Ecto neural progenitor cell (in vitro differentiated cells): ENCODE data around the gene KCNK17.
A peak's percentile ranks its signal among the peaks of the same experiment; 100 is the strongest.

Experiments used
- DNase-seq: peaks from one replicate; pipeline ENCODE4 v3.0.0-alpha.2; 2018; ENCODE audit warnings: low spot score

KCNK17 gene

DNA sequence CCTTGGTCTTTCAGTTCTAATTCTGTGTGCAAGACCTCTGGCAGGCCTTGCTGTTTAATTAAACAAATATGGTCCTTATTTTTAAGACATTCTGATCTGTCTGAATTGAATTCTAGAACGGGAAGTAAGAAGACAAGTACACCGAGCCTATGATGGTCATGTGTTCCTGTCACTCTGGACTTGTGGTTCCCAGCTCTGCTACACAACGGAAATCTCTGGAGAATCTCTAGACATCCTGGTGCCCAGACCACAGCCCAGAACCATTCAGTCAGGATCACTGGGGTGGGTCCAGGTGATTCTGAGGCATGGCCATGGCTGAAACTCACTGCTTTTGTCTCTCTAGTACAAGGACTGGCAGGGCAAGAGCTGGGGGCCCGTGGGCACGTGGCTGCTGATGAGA lies 24.2 kb upstream of the KCNK17 start:
- no peak for DNase-seq

DNA sequence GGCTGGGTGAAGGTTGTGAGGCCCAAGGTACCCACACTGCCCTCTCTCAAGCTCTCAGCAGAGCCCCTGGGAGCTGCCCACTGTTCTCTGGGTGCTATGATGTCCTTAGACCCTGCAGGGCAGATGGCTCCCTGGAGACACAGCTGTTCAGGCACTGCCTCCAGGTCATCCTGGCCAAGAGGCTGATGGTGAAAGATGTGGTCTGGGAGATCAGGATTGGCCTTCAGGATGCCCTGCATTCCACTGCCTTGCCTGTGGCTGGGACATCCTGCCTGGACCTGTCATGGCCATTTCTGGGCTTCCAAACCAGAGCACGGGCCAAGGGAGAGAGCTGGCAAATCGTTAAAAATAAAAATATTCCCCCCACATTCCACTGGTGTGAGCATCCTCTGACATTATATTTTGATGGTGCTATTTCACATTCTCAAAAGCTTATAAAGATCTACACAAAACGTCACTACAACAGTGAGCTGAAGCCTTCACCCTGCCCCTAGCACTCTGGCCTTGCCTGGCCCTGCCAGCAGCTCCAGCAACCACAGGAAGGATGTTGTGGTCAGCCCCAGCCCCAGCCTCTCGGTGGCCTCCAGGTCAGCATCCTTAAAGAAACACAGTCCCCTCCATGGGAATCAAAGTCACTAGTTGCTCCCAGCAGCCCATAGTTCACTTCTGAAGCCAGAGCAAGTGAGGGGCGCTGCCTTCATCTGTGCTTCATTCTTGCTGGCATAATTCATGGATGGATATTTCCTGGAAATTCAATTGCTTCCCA lies 21.7 kb upstream of the KCNK17 start:
- DNase-seq, result no peak

DNA sequence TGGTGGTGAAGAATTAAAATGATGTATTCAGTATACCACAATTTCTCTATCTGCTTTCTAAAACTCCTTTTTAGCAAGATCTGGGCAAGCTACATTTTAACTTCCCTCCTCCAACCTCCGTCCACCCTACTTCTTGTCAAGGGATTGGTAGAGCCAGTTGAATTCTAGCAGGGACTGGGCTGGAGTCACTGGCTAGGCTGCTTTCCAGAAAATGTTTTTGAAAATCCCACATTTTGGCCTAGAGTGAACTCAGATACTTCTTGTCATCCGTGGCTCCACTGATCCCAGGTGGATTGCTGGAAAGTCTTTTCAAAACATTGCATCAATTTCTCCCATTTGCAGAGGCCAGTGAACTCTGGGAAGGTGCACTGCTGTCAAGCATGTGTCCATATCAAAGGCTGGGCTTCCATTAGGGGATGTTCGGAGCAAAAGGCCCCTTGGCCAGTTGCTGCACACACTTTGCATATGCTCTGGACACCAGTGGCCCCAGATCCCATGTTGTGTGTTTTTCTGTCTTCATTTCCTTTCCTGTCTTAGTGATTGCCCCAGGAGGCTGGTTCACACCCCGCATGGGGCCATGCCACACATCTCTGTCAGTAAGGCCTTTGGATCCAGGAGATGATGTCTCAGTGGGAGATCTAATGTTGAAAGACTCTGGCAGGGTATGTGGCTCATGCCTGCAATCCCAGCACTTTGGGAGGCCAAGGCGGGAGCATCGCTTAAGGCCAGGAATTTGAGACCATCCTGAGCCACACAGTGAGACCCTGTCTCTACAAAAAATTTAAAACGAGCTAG lies 19.6 kb upstream of the KCNK17 start:
- no peak for DNase-seq

DNA sequence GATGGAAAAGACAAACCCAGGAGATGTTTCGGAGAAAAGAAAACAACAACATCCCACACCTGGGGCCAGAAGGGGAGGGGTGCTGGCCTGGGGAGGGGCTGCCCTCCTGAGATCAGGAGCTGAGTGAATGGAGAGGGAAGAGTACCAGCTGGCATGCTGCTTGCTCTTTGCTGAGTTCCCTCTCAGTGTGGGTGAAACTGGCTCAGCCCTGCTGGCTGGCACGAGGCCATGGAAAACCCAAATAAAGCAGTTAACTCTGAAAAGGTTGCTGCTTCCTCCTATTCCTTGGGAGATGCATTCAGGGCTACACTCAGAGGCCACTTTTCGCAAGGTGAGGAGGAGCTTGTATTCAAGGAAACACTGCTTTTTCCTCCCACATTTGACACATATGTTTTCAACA lies 16.3 kb upstream of the KCNK17 start:
- no peak for DNase-seq

DNA sequence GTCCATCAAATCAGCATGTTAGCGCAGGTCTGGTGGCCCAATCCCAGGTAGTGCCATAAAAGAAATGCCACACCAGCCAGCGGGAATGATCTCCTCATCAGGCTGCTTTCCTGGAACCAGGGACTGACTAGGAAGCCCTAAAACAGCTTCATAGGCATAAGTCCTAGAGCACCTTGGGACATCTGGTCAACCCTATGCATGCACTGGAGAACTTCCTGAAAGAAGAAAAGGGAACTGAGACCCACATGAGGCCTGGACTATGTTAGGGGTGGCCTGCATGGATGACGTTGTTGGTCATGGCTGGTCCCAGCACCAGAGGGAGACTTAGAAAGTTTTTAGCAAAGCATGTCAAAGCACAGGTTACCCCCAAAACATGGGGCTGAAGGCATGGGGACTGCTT lies 15.8 kb upstream of the KCNK17 start:
- no peak for DNase-seq

DNA sequence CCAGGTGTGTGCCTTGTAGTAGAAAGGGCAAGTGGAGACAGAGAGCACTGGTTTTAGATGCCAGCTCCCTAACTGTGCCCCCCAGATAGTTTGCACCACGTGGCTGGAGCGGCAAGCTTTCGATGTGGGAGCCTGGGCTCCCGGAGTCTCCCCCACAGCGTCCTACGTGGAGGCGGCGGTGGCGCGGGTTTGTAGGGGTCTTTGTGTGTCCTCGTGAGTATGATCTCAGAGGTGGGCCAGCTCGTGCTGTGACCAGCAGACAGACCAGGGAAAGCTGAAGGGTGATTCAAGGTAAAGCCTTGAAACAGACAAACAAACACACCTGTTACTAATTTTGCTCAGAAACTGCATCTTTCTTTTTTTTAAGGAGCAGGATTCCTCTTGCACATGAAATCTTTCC lies 13.8 kb upstream of the KCNK17 start:
- no peak for DNase-seq

DNA sequence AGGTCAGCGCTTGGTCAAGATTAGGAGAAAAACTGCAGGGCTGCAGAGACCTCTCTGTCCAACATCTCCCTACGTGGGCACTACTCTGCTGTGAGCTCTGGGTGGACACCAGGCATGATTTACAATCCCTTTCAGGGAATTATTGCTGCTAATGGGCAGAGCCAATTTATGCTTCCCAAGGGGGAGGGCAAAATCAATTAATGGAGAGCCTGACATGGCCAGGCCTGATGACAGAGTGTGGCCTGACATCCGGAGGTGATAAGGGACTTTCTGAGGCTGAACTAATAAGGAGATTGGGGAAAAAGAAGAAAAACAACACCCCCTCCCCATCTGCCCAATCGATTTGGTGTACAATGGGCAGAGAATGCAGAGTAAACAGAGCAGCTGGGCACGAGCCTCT lies 13.3 kb upstream of the KCNK17 start:
- no peak for DNase-seq

DNA sequence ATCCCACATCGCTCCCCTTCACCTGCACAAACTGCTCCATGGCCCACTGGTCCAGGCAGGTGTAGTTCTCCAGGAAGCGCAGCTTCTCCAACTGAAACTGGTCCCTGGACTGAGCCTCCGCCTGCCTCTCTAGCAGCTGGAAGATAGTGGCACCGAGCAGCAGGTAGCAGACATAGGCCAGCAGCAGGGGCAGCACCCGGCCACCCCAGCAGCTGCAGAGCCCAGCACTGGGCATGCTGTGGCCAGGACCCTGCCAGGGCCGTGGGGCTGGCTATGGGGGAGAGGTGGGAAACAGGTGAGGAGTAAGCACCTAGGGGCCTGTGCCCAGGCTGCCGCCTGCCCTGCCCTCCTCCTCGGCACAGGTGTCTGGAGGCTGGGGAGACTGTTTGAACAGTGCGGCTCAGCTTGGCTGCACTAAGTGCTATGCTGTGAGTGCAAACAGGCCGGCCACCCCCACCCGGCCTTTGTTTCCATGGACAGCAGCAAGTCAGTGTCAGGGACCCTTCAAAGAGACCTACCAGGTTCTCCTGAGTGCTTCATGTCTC lies 8.2 kb upstream of the KCNK17 start, which contains the start of gene KCNK16:
Gene KCNK16, minus strand, starts transcription at position 397 of the 545 bp plus-strand sequence. Its CDS starts 162 bp downstream, at position 235.
- DNase-seq, result no peak

DNA sequence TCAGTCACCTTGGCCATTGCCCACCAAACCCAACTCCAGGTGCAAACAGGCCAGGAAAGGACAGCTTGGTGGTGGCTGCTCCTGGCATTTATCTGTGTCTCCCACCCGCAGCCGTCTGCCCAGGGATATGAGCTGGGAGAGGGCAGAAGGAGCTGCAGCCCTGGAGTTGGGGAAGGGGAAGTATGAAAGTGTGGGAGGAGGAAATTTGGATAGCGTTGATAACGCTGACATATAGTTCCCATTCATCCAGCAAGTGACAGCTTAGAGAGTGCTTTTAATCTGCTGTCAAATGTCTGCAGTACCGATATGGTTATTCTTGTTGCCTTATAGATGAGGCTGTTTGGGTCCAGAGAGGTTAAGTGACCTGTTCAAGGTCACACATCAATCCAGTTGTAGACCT lies 7.5 kb upstream of the KCNK17 start:
- DNase-seq, result no peak

DNA sequence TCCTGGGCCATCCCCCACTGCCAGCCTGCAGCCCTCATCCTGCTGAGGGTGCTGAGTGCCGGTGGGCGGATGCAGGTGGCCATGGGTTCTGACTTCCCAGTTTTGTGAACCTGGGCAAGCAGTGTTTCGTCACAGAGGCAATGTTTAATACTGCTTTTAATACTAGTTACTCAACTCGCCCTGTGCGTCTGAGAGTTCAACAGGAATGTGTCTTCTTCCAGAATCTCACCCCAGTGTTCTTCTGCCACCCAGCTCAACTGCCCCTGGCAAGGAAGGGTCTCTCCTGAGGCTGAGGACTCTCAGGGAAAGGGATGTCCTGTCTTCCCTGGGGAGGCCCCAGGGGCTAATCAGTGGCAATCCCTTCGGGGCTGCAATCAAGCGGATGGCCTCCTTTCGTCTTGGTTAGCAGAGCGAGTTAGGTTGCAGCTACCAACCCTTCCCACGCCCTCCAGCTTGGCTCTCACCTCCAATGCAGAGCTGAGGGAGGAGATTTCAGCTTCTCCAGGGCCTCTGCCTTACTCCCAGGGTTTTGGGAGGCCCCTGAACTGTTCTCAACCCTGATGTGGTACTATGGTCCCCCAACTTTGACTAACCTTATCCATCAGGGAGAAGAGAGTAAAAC lies 6.3 kb upstream of the KCNK17 start:
- DNase-seq, result no peak

DNA sequence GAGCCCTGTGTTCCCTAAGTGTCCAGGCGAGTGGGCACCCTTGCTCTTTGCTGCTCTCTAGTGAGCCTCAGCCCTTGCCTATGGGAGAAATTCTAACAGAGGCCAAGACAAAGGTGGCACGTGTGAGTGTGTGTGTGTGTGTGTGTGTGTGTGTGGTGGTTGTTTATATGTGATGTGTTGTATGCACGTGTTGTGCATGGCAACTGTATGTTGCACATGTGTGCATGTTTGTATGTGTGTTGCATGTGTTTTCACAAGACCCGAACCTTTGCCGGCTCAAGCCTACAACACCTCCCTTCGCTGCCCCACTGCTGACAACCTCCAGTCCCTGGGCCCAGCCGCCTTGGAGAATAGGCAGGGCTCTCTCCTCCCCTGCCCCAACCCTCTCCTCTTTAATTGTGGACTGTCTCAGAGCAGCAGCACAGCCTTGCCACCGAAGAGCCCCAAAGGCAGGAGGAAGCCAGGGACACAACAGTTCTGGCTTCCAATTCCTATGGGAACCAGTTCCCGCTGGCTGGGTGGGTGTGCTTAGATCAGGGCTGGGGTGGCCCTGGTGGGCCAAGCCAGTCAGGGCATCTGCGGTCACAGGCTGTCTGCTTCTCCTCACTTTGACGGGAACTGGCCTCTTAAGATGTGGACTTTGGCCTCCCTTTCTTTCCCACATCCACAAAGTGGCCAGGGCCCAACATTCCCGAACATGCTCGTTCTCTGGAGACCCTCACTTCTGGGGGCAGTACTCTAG lies 5.6 kb upstream of the KCNK17 start:
- DNase-seq, result no peak

DNA sequence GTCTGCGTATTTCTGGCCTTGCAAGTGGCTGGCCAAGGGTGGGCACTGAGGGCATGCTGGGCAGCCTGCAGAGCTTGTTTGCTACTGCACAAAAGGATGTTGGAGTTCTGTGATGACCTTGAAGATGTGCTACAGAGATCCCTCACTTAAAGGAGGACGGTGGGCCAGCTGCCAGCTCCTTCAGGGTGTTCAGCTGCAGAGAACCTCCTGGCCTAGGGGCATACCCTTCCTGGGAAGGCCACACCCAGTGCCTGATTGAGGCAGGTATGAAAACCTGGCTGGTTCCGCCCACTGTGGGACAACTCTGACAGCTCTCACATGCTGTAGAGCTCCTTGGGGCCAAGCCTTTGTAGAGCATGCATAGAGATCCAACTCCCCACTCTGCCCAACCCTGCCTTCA lies 3.0 kb upstream of the KCNK17 start:
- DNase-seq, result no peak

DNA sequence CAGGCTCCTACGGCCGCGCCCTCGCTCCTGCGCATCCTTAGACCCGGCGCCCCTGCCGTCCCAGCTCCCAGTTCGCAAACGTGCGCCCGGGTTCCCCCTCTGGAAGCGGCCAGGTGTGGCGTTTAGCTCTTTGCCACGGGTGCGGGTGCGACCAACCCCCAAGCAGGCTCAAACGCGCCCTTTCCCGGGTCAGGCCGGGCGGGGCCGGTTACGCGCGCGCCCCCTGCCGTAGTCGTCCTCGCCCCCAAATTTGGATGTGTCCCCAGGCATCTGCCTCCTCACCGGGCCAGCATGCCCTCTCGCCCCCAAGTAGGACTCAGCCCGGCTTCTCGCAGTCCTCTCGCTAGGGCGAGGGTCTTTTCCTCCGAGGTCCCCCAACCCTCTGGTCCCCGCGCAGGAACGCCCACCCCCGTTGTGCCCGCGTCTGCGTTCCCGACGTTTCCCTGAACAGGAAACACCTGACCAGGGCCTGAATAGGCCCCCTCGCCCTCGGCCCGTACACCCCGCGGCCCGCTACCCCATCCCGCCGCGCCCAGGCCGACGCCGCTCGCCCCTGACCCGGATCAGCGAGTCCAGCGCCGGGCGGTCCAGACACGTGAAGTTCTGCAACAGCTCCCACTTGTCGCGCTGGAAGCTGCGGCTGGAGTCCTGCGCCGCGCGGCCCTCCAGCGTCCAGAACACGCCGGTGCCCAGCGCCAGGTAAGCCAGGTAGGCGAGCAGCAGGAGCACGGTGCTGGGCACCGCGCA lies 520 bp downstream of the KCNK17 start:
- peak; percentile 55 for DNase-seq

DNA sequence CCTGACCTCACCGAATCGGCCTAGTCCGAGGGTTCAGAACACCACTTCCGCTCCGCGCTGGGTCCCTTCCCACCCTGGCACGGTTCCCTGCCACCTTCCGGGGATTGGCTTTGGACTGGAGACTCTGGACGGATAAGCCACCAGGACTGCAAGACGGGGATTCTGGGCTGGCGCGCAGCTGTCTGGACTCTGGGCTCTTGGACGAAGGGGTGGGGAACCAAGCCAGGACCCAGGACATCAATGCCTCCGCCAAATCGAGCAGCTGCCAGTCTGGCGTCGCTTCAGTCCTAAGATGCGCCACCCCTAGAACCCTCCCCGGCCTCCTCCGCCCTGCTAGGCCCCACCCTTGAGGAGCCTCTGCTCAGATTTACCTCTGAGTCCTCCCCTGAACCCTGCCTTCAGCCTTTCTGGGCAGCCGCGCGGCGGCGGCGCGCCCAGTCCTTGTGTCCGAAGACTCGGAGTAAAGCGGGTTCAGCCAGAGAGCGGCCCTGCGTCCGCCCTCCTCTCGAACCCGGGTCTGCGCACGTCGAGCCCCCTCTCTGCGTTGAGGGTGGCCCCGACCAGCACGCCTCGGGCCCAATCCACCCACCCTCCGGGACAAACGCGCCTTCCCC lies 1.2 kb downstream of the KCNK17 start:
- DNase-seq, result no peak

DNA sequence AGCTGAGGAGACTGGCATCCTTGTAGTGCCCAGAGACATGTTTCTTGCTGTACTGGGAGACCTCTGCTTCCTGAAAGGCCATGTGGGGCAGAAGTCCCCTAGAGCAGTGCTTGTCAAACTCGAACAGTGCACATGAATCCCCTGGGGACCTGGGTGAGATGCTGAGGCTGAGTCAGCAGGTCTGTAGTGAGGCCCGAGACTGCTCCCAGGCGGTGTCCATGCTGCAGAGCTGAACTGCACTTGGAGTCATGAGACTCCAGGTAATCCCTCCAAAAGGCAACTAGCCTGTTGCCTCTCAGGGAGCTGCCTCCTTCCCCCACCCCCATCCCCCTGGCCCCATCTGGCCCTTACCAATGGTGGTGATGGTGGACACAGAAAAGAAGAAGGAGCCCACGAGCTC lies 3.7 kb downstream of the KCNK17 start:
- DNase-seq, result no peak

DNA sequence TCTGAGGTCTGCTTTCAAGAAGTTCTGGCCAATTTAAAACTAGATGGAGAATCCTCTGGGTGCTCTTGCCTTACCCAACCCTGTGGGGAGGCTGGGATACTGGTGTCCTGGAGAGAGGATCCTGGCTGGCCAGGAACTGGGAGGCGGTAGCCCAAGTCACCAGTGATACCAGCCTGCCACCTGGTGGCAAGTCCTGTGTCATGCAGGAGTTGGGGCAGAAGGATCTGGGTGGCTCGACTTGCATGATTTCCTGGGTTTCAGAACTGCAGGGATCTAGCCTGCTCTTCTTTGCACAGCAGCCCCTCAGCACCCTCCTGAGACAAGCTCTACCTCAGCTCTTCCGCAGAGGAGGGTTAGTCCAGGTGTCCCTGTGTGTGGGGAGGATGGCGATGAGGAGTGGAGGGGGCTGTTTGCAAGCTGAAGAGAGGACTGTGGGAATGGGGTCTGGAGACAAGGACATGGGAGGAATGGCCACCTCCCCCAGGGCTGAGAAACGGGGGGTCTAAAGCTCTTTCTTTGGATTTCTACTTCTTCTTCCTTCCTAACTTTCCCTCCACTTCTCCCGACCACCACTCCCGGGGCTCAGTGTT lies 4.2 kb downstream of the KCNK17 start:
- DNase-seq, result peak; percentile 84

DNA sequence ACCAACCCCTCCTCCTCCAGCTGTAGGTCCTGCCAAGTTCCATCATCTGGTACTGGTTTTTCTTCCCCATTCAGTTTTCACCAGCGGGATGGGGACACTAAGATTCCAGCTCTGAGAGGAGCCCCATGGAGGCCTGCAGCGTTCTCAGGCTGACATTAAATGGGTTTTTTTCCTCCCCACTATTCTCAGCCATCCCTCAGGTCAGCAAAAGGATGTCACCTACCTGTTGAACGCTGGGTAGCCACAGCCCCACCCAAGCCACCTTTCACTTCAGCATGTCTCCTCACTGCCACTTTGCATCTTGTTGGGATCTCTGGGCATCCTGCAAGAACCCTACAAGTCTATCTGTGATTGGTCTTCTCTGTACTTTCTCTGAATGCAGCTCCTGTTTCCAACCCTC lies 6.8 kb downstream of the KCNK17 start:
- no peak for DNase-seq

DNA sequence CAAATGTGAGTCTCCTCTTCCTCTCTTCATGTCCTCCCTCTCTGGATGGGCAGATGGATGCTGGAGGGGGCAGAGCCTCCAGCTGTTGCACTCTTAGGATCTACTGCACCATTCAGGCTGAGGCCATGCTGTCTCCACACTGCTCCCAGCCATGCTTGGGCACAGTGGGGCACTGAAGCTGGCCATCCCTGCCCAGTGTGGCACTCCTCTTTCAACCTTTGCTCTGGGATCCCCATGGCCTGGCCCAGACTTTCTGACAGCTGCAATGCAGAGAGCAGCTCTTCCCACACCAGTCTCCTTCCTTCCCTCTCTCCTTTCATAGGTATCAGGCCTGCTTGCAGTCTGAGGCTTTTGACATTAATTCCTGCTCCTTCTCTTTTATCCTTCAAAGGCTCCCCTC lies 9.3 kb downstream of the KCNK17 start:
- no peak for DNase-seq

DNA sequence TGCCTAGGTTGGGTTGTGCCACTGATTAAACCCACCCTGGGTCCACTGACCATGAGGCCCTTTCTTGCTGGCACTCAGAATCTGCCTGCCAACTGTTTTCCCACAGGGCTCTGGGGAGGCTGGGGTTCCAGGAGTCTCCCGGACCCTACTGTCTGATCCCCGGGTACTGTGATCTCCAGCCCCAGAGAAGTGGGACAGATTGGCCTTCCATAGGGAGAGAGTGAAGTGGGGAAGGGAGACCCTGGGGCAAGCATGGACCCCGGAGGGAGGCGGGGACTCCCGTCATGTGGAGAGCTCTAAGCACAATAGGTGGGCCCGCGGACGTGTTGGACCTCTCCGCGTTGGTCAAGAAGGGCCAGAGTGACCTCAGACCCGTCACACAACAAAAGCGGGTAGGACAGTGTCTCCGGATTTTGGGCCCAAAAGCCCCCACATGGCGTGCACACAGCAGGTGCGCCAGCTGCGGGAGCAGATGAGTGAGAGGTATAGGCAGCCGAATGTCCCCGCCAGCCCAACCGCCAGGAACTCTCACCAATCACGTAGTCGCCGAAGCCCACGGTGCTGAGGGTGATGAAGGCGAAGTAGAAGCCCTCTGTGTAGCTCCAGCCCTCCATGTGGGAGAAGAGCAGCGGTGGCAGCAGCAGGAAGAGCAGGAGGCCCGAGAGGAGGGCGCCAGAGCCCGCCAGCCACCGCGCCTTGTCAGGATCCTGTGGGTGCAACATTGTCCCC lies 10.6 kb downstream of the KCNK17 start:
- no peak for DNase-seq
